Activated naive CD8-positive, alpha-beta T cell treated with anti-CD3 and anti-CD28 coated beads for 36 hours (primary cell): ENCODE measurements around the gene SNX24. TPM values are rescaled to one million over a fixed set of nuclear protein-coding genes. Genes with fewer than 3 reads are reported as not detected.

Source experiments
- DNase-seq: peaks from one replicate; pipeline ENCODE4 v3.0.0; 2021
- H3K27ac Mint-ChIP-seq: one replicate; pipeline ENCODE4 v1.8.0; 2022; ENCODE audit warnings: mild to moderate bottlenecking, moderate library complexity, mixed read lengths
- H3K27me3 Mint-ChIP-seq: one replicate; pipeline ENCODE4 v1.8.0; 2022; ENCODE audit warnings: mild to moderate bottlenecking, mixed read lengths
- H3K36me3 Mint-ChIP-seq: one replicate; pipeline ENCODE4 v1.8.0; 2021; ENCODE audit warnings: mild to moderate bottlenecking, mixed read lengths
- H3K4me1 Mint-ChIP-seq: one replicate; pipeline ENCODE4 v1.8.0; 2021; ENCODE audit warnings: mixed read lengths
- H3K4me3 Mint-ChIP-seq: one replicate; pipeline ENCODE4 v1.8.0; 2022; ENCODE audit warnings: mild to moderate bottlenecking, moderate library complexity, mixed read lengths
- H3K9me3 Mint-ChIP-seq: one replicate; pipeline ENCODE4 v1.8.0; 2022; ENCODE audit warnings: mixed read lengths
- total RNA-seq, 2 experiments: library from RNA; stranded (reverse); gene quantifications; one replicate each; pipeline ENCODE4 v1.2.3, GENCODE V29; 2021

SNX24 gene
- total RNA-seq, 2 experiments from 2014 or later: 1.0 to 1.4 TPM

GRCh38 chr5:122924203-122924602, 78.8 kb downstream of the SNX24 start:
- Mint-ChIP-seq H3K27ac (no peak overlapping the region), H3K4me1 (no peaks in the 10 kb centered on the region), H3K27me3 (no peaks in the 10 kb centered on the region), H3K4me3 (no peak overlapping the region), H3K36me3 (no peaks in the 10 kb centered on the region), H3K9me3 (no peaks in the 10 kb centered on the region)
- DNase-seq: no peak

- H3K27ac Mint-ChIP-seq: no peak overlapping the region
- H3K36me3 Mint-ChIP-seq: no peaks in the 10 kb centered on the region
- no peaks in the 10 kb centered on the region for H3K9me3 Mint-ChIP-seq
- no peaks in the 10 kb centered on the region for H3K4me1 Mint-ChIP-seq
- no peak overlapping the region for H3K4me3 Mint-ChIP-seq
- DNase-seq: no peak
- H3K27me3 Mint-ChIP-seq: no peaks in the 10 kb centered on the region
These were observed 79.4 kb downstream of the SNX24 start for GRCh38 chr5:122924719-122925395.

GRCh38 chr5:122929001-122929400, 83.6 kb downstream of the SNX24 start:
- no peaks in the 10 kb centered on the region for H3K36me3 Mint-ChIP-seq
- H3K27ac Mint-ChIP-seq: no peak overlapping the region
- no peaks in the 10 kb centered on the region for H3K9me3 Mint-ChIP-seq
- no peak for DNase-seq
- no peaks in the 10 kb centered on the region for H3K4me1 Mint-ChIP-seq
- H3K27me3 Mint-ChIP-seq: no peaks in the 10 kb centered on the region
- no peak overlapping the region for H3K4me3 Mint-ChIP-seq

GRCh38 chr5:122929980-122930379, 84.6 kb downstream of the SNX24 start:
- Mint-ChIP-seq H3K4me1 (no peaks in the 10 kb centered on the region), H3K27ac (no peak overlapping the region), H3K27me3 (no peaks in the 10 kb centered on the region), H3K9me3 (no peaks in the 10 kb centered on the region), H3K36me3 (no peaks in the 10 kb centered on the region), H3K4me3 (no peak overlapping the region)
- no peak for DNase-seq

GRCh38 chr5:122933956-122934355, 88.5 kb downstream of the SNX24 start:
- Mint-ChIP-seq H3K27ac (no peak overlapping the region), H3K4me3 (no peak overlapping the region), H3K4me1 (no peaks in the 10 kb centered on the region), H3K27me3 (no peaks in the 10 kb centered on the region), H3K9me3 (no peaks in the 10 kb centered on the region), H3K36me3 (no peaks in the 10 kb centered on the region)
- DNase-seq: no peak

- Mint-ChIP-seq H3K27me3 (no peaks in the 10 kb centered on the region), H3K4me1 (no peaks in the 10 kb centered on the region), H3K27ac (no peak overlapping the region), H3K4me3 (no peak overlapping the region), H3K36me3 (peaks cover 2% of the 10 kb centered on the region), H3K9me3 (no peaks in the 10 kb centered on the region)
- DNase-seq: no peak
These were observed 90.7 kb downstream of the SNX24 start for GRCh38 chr5:122936088-122936487.

- Mint-ChIP-seq H3K36me3 (peaks cover 2% of the 10 kb centered on the region), H3K27ac (no peak overlapping the region), H3K4me1 (no peaks in the 10 kb centered on the region), H3K27me3 (no peaks in the 10 kb centered on the region), H3K9me3 (no peaks in the 10 kb centered on the region), H3K4me3 (no peak overlapping the region)
- DNase-seq: no peak
These were observed 92.5 kb downstream of the SNX24 start for GRCh38 chr5:122937914-122938313.

- Mint-ChIP-seq H3K9me3 (no peaks in the 10 kb centered on the region), H3K4me1 (no peaks in the 10 kb centered on the region), H3K27ac (no peak overlapping the region), H3K36me3 (peaks cover 2% of the 10 kb centered on the region), H3K4me3 (no peak overlapping the region), H3K27me3 (no peaks in the 10 kb centered on the region)
- DNase-seq: no peak
These were observed 95.5 kb downstream of the SNX24 start for GRCh38 chr5:122940890-122941289.

GRCh38 chr5:122941737-122942136, 96.3 kb downstream of the SNX24 start:
- no peaks in the 10 kb centered on the region for H3K9me3 Mint-ChIP-seq
- H3K27me3 Mint-ChIP-seq: no peaks in the 10 kb centered on the region
- H3K27ac Mint-ChIP-seq: no peak overlapping the region
- no peak overlapping the region for H3K4me3 Mint-ChIP-seq
- H3K4me1 Mint-ChIP-seq: no peaks in the 10 kb centered on the region
- H3K36me3 Mint-ChIP-seq: peaks cover 2% of the 10 kb centered on the region
- no peak for DNase-seq

- Mint-ChIP-seq H3K4me1 (no peaks in the 10 kb centered on the region), H3K4me3 (no peak overlapping the region), H3K27me3 (no peaks in the 10 kb centered on the region), H3K36me3 (peaks cover 2% of the 10 kb centered on the region), H3K27ac (no peak overlapping the region), H3K9me3 (no peaks in the 10 kb centered on the region)
- no peak for DNase-seq
These were observed 96.9 kb downstream of the SNX24 start for GRCh38 chr5:122942164-122942914.

GRCh38 chr5:122943050-122943698, 97.8 kb downstream of the SNX24 start:
- Mint-ChIP-seq H3K4me1 (no peaks in the 10 kb centered on the region), H3K27me3 (no peaks in the 10 kb centered on the region), H3K9me3 (no peaks in the 10 kb centered on the region), H3K27ac (no peak overlapping the region), H3K4me3 (no peak overlapping the region), H3K36me3 (peaks cover 2% of the 10 kb centered on the region)
- DNase-seq: no peak

- Mint-ChIP-seq H3K36me3 (peaks cover 2% of the 10 kb centered on the region), H3K4me3 (no peak overlapping the region), H3K4me1 (no peaks in the 10 kb centered on the region), H3K9me3 (no peaks in the 10 kb centered on the region), H3K27me3 (no peaks in the 10 kb centered on the region), H3K27ac (no peak overlapping the region)
- DNase-seq: no peak
These were observed 98.6 kb downstream of the SNX24 start for GRCh38 chr5:122944051-122944450.

- Mint-ChIP-seq H3K27ac (no peak overlapping the region), H3K4me3 (no peak overlapping the region), H3K36me3 (no peaks in the 10 kb centered on the region), H3K9me3 (no peaks in the 10 kb centered on the region), H3K4me1 (no peaks in the 10 kb centered on the region), H3K27me3 (no peaks in the 10 kb centered on the region)
- DNase-seq: no peak
These were observed 102.0 kb downstream of the SNX24 start for GRCh38 chr5:122947372-122947771.

- no peaks in the 10 kb centered on the region for H3K36me3 Mint-ChIP-seq
- no peak for DNase-seq
- H3K27me3 Mint-ChIP-seq: no peaks in the 10 kb centered on the region
- H3K9me3 Mint-ChIP-seq: no peaks in the 10 kb centered on the region
- no peak overlapping the region for H3K27ac Mint-ChIP-seq
- H3K4me1 Mint-ChIP-seq: no peaks in the 10 kb centered on the region
- H3K4me3 Mint-ChIP-seq: no peak overlapping the region
These were observed 102.4 kb downstream of the SNX24 start for GRCh38 chr5:122947772-122948171.

GRCh38 chr5:122948319-122948718, 102.9 kb downstream of the SNX24 start:
- no peak for DNase-seq

More at GRCh38 chr5:122948319-122948718, 102.9 kb downstream of the SNX24 start:
- Mint-ChIP-seq H3K36me3 (no peaks in the 10 kb centered on the region), H3K27ac (no peak overlapping the region), H3K9me3 (no peaks in the 10 kb centered on the region), H3K4me1 (no peaks in the 10 kb centered on the region), H3K4me3 (no peak overlapping the region), H3K27me3 (no peaks in the 10 kb centered on the region)
